HG02678 (cell line): ENCODE results near the gene MMS22L.

Experiments
- ATAC-seq: cut with Tn5 transposase; IDR thresholded peaks from one replicate; pipeline ENCODE4 v1.9.1; 2021; ENCODE audit warnings: mild to moderate bottlenecking, moderate library complexity; ENCODE audit not compliant: unreplicated experiment

The MMS22L gene, protein sequence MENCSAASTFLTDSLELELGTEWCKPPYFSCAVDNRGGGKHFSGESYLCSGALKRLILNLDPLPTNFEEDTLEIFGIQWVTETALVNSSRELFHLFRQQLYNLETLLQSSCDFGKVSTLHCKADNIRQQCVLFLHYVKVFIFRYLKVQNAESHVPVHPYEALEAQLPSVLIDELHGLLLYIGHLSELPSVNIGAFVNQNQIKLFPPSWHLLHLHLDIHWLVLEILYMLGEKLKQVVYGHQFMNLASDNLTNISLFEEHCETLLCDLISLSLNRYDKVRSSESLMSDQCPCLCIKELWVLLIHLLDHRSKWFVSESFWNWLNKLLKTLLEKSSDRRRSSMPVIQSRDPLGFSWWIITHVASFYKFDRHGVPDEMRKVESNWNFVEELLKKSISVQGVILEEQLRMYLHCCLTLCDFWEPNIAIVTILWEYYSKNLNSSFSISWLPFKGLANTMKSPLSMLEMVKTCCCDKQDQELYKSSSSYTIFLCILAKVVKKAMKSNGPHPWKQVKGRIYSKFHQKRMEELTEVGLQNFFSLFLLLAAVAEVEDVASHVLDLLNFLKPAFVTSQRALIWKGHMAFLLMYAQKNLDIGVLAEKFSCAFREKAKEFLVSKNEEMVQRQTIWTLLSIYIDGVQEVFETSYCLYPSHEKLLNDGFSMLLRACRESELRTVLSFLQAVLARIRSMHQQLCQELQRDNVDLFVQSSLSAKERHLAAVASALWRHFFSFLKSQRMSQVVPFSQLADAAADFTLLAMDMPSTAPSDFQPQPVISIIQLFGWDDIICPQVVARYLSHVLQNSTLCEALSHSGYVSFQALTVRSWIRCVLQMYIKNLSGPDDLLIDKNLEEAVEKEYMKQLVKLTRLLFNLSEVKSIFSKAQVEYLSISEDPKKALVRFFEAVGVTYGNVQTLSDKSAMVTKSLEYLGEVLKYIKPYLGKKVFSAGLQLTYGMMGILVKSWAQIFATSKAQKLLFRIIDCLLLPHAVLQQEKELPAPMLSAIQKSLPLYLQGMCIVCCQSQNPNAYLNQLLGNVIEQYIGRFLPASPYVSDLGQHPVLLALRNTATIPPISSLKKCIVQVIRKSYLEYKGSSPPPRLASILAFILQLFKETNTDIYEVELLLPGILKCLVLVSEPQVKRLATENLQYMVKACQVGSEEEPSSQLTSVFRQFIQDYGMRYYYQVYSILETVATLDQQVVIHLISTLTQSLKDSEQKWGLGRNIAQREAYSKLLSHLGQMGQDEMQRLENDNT

GRCh38 chr6:97282726-97283617 is at the start of gene MMS22L:
Gene MMS22L (minus strand): TSS chr6:97283216. CDS start chr6:97282477, 739 bp downstream.
- peak; percentile 96 for ATAC-seq

- ATAC-seq = no peak
Observed at GRCh38 chr6:97322811-97323210, 39.8 kb upstream of the MMS22L start.

GRCh38 chr6:97322226-97322625 is 39.2 kb upstream of the MMS22L start:
- no peak for ATAC-seq

- ATAC-seq = no peak
Observed at GRCh38 chr6:97316978-97317377, 34.0 kb upstream of the MMS22L start.

DNA sequence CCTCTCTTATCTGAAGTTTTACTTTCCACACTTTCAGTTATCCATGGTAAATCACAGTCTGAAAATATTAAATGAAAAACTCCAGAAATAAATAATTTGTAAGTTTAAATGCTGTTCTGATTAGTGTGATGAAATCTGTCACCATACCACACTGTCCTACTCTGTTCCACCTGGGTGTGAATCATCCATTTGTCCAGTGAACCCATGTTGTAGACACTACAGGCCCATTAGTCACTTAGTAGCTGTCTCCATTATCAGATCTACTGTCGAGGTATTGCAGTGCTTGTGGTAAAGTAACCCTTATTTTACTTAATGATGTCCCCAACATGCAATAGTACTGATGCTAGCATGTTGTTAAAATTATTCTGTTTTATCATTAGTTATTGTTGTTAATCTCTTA is 29.2 kb upstream of the MMS22L start:
- no peak for ATAC-seq

DNA sequence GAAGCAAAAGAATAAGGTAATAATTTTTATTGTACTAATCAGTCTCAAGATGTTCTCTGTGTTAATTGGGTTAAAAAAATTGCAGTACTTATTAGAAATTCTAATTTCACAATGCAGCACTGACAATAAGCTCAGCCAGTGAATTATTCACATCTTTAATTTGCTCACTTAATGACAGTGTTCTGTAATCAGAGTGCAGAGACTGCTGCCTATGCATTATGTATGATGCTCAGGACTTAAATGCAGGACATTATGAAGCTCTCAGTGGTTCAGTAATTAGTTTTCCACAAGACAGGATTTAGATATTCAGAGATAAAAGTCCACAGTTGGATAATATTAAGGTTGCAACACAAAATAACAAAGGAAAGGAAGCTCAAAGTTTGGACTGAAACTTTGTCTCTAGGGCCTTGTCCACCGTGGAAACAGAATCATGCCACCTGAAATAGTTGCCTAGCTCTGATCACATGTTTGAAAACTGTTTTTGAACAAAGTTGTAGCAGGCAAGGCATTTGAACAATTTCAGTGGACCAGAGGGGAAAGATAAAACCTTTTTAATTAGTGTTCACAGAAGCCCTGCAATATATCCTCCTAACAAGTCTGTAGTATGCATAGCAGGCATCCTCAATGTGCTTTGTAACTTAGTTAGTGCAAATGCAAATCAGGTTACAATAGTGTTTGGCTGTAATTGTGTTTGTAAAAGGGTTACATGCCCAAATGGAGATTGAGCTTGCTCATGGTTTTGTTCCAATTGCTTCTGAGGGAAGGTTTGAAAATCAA is 23.7 kb upstream of the MMS22L start:
- no peak for ATAC-seq

GRCh38 chr6:97305414-97306066 is 22.5 kb upstream of the MMS22L start:
- no peak for ATAC-seq

GRCh38 chr6:97304701-97305100 is 21.7 kb upstream of the MMS22L start:
- ATAC-seq = no peak

DNA sequence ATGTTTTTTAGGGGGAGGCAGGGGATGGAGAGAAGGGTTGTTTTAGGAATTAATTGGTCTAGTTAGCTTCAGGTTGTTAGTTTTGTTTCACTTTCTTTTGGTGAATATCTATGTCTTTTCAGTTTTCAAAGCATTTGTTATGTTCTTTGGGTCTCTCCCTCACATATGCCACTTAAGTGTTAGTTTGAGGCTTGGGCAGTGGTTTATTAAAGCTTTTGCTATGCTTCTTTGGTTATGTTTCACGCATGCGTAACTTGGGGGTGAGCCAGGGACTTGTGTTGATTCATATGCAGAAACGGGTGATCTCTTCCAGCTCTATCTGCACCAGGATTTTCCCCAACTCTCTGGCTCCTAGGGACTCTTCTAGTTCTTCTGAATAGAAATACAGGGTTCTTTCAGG is 11.4 kb upstream of the MMS22L start:
- ATAC-seq = peak; percentile 54

DNA sequence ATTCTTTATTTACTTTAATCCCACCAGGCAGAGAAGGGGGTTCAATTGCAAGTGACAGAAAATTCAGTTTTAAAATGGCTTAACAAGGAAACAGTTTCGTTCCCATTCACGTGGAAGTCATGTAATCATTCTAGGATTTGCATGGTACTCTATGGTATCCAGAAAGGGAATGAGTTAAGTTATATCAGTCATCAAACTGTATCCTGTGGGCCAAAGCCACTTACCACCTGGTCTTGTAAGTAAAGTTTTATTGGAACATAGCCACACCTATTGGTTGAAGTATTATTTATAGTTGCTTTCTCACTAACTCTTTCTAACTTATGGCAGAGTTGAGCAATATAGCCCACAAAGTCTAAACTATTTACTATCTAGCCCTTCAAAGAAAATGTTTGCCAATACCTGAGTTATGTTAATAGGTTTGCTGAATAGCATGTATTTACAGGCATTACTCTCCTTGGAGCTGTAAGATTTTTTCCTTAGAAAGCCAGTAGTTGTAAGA is 10.2 kb upstream of the MMS22L start:
- no peak for ATAC-seq

GRCh38 chr6:97292671-97293070 is 9.7 kb upstream of the MMS22L start:
- no peak for ATAC-seq

GRCh38 chr6:97291896-97292295 is 8.9 kb upstream of the MMS22L start:
- no peak for ATAC-seq

DNA sequence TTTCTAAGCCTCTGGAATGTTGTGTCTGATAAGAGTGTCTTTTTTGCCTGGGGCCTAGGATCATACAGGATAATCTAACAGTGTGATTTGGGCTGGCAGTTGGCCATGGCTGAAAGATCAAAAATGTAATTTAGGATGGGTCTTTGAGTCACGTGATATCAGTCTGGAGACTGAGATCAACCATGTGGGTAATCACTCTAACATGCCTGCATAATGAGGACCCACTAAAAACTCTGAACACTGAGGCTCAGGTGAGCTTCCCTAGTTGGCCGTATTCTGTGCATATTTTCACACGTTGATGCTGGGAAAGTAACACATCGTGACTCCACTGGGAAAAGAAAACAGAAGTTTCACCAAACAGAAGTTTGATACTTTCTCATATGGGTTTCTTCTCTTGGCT is 6.3 kb upstream of the MMS22L start:
- no peak for ATAC-seq

DNA sequence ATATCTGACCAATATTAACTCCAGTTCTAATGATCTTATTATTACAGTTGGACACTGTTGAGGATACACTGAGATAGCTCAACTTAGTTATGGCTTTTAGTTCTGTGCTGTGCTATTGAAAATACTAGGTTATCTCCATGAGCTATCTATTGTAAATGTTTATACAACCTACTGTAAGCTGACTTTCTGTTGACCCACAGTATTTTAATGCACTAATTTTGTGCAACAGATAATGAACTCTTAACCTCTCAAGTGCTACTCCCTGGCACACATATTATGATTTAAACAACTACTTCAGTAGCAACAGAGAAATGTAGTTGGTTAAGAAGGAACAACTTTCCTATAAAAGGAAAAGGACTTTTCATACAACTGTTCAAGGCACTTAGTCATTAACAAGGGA is 5.2 kb upstream of the MMS22L start:
- ATAC-seq = no peak

DNA sequence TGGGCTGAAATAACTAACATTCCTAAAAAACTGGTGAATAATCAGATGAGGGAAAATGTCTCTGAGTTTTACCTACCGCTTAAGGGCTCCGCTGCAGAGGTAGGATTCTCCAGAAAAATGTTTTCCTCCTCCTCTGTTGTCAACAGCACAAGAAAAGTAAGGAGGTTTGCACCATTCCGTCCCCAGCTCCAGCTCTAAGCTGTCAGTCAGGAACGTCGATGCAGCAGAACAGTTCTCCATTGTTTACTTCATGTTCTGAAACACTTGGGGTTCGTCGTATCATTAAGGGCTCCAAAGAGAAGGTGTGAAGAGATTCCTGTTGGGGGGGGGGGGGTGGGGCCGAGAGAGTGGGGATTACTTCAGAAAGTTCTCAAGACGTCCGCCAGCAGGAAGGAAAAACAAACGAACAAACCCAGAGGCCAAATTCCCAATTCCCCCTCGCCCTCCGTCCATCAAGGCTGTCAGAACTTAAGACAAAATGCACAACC is 734 bp downstream of the MMS22L start:
- peak; percentile 3 for ATAC-seq

- ATAC-seq = no peak
Observed at GRCh38 chr6:97280766-97281165, 2.2 kb downstream of the MMS22L start.

DNA sequence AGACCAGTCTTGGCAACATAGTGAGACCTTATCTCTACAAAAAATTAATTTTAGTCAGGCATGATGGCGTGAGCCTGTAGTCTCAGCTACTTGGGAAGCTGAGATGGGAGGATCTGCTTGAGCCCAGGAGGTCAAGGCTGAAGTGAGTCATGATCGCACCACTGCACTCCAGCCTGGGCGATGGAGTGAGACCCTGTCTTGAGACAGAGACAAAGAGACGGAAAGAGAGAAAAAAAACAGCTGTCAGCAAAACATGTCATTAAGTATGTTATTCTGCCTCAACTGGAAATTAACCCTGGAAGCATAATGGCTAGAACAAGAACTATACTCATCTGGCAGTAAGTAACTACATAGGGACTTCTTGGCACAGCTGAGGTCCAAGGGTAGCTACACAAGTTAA is 7.2 kb downstream of the MMS22L start:
- ATAC-seq = no peak

DNA sequence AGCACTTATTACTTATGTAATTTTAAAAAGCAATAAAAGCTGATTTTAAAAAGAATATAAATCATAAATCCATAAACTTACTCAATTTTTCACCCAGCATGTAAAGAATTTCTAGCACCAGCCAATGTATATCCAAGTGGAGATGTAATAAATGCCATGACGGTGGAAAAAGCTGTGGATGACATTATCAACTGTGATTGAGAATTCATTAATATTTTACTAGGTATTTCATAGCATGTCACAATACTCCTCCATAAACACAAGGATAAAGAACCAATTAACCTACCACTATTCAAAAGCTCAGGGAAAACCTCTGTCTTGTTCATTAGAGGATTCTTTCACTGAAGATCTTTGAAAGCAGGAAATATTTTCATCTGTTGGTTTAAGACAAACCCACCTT is 13.2 kb downstream of the MMS22L start:
- no peak for ATAC-seq

DNA sequence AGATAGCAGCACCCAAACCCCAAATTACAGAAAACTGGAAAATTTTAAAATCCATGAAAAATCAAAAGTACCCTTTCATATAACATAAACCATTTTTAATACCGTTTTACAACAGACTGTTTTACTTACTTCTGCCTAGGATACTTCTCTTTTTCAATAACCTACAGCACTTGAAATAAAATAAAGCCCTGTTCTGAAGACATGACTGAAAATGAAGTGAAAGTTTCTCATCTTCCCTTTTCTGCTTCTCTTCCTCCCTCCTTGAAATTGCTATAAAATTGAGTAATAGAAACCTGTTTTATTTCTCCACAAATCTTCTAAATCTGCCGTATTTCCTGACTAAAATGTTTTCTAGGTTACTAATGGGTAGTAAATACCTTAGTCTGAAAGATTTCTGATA is 20.3 kb downstream of the MMS22L start:
- ATAC-seq = no peak
